T47D (cell line): ENCODE measurements around the gene STIM2.
"Not testable (repeated sequence)": the region's sequence is repeated elsewhere in the genome, so short reads cannot be mapped to it uniquely, and the experiment has no call there.

Source experiments
- DNase-seq, 2 experiments: peaks; one replicate each; pipeline versions ENCODE4 v3.0.0 to v3.0.0-alpha.2; 2011 to 2012; ENCODE audit warnings: low read depth in 1 of 2, low spot score in 1 of 2
- JUND ChIP-seq: IDR thresholded peaks from 2 replicates; pipeline ENCODE4 v1.6.1; 2012; ENCODE audit warnings: low read depth
- in situ Hi-C: cut with HindIII; loops from 2 replicates; pipeline ENCODE4 v1.10.0; 2016; ENCODE audit warnings: low sequenced_read_pairs, low pct_unique_long_range_greater_than_20kb

The STIM2 gene

DNA sequence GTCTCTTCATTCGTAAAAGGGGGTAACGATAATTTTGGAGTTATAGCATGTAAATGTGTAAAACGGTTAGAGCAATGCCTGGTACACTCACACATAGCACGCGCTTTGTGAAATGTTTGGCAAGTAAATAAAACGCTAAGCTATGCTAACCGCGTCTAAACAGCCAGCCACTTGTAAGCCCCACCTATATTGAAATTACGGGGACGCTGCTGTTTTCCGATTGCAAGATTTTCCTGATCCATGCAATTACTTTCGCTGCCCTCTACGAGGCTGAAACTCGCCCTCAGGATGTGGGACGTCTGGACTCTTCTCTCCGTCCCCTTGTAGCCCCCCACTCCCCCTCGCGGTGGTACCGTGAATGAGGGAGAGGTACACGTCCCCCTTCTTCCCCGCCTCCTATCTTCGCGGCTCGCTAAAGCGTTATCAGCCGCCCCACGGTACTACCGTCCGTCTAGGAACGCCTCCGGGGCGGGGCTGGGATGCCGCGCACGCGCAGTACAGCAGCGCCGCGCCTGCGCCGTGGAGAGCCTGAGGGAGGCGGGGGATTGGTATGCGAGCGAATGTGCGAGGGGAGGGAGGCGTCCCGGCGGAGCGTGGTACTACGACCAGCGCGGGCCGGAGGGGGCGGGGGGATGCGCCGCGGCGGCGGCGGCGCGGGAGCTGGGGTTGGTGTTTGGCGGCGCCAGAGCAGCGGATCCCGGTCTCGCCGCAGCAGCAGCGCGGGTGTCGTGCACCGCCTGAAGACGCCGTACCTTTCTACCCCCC, at the start of gene STIM2:
Gene STIM2 (plus strand): TSS at position 685 of the 765 bp plus-strand sequence.
- peak; percentile 43 to 94 for DNase-seq
- no peak for TF ChIP-seq JUND
- in situ Hi-C loops = no loop called here

DNA sequence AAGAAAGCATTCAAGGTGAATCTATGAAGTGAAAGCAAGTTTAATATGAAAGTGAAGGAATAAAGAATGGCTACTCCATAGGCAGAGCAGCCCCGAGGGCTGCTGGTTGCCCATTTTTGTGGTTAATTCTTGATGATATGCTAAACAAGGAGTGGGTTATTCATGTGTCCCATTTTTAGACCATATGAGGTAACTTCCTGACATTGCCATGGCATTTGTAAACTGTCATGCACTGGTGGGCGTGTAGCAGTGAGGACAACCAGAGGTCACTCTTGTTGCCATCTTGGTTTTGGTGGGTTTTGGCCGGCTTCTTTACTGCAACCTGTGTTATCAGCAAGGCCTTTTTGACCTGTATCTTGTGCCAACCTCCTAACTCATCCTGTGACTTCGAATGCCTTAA, 49.1 kb upstream of the STIM2 start:
- DNase-seq, in situ Hi-C loops: not testable (repeated sequence)

DNA sequence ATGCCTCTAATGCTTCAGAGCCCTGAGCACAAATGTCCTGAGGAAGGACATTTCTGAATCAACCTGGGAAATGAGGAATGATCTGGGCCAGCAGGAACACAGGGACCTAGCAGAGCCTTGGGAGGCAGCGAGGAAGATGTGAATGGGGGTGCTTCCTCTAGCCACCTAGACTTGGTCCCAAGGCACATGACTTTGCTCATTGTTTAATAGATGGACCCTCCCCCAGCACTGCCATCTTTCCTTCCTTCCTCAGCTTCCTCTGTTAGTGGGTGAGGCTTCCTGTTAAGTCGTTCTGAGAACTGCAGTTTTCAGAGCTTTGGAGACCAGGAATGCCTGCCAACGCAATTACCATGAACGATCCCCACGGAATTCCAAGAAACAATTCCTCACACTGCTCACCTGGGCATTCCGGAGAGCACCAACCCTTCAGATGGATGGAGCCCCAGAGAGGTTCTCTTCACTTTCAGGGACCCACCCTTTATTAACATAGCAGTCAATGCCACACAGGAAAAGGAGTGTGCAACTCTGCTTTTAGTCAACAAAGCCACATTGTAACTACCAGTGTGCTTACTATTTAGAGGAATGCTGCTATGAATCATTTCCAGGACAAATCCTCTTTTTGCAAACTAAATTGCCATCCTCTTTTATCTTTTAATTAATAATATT, 48.5 kb upstream of the STIM2 start:
- no peak for TF ChIP-seq JUND
- DNase-seq = no peak
- in situ Hi-C loops = no loop called here

DNA sequence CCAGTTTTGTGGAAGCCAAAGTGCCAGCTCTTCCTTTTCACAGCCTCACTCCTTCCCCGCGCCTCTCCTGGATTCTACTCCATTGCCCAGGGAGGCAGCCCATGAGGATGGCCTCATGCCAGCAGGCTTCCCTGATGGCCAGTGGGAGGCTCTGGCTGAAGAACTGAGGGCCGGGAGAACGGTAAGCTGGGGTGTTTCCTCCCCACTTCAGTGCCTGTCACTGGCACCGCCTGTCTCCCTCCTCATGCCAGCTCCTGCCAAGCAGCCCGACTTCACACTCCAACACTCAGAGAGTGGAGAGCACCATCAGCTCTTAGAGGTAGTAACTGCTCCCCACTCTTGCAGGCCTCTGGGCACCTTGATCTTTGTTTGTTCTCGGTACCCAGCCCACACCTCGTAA, 46.9 kb upstream of the STIM2 start:
- no peak for TF ChIP-seq JUND
- in situ Hi-C loops = no loop called here
- no peak for DNase-seq

DNA sequence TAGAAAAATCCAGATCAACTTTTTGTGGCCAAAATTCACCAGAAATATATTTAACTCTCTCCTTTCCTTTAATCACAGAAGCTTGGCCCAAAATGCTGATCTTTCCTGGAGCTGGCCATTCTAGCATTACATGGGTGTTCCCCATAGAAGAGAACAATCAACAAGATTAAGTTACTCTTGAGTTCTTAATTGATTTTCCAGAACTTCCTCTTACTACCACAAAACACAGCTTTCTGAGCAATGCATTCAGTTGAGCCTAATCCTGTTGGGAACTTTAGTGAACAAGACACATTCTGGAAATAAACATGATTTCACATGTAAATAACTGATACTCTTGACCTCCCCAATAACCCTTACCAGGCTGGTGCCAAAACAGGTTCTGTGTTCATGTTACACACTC, 45.4 kb upstream of the STIM2 start:
- TF ChIP-seq JUND = no peak
- no peak for DNase-seq
- in situ Hi-C loops = no loop called here

DNA sequence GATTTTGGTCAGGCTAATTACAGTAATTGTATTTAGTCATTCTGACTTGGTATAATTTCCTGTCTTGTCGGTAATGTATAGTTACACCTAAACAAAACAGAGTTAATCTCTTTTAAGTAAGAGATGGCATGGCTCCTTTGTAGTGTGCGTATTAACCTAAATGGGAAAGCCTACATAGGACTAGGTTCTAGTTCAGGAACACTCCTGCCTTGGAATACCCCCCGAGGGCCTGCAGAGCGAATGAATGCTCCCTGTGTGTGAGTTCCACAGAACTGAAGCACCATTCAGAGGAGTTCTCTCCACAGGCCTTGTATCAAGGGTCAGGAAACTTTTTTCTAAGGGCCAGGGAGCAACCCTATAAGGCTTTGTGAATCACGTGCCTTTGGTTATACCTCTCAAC, 44.9 kb upstream of the STIM2 start:
- in situ Hi-C loops = no loop called here
- no peak for TF ChIP-seq JUND
- no peak for DNase-seq

DNA sequence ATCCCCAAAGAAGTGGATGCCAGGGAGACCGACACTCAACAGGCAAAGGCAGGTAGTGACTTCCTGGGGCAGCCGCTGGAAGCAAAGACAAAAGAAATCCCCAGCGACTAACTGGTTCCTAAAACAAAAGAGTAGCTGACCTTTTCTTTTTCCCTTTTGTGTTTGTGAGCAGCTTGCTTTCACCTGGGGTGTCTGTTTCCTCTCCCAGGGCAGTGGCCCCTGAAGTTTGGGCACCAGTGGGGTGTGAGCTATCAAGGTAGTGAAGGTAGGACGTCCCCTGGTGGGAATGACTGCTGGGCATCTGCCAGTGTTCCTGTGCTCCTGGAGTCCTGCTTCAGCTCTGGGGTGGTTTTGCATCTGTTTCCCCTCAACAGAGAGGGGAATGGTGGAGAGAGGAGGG, 41.6 kb upstream of the STIM2 start:
- TF ChIP-seq JUND = no peak
- in situ Hi-C loops = no loop called here
- DNase-seq = no peak

DNA sequence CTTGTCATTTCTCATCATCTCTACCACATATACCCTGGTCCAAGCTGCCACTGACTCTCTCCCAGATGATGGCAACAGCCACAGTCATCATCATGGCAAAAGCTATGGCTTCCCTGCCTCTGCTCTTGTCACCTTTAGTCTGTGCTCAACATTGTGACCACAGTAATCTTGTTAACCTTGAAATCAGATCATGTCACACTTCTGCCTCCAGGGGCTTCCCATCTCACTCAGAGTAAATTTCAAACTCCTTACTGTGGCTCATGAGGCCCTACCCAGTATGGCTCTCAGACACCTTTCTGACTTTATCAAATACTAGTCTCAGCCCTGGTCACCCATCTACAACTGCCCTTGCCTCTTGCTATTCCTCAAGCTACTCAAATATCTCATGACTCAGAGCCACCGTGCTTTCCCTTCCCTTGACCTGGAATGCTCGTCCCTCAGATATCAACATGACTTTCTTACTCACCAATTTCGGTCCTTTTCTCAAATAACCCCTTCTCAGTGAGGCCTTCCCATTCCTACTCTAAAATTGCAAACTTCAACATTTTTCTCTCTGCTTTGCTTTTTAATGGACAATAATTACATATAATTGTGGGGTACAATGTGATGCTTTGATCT, 41.1 kb upstream of the STIM2 start:
- no peak for TF ChIP-seq JUND
- no peak for DNase-seq
- in situ Hi-C loops = no loop called here

DNA sequence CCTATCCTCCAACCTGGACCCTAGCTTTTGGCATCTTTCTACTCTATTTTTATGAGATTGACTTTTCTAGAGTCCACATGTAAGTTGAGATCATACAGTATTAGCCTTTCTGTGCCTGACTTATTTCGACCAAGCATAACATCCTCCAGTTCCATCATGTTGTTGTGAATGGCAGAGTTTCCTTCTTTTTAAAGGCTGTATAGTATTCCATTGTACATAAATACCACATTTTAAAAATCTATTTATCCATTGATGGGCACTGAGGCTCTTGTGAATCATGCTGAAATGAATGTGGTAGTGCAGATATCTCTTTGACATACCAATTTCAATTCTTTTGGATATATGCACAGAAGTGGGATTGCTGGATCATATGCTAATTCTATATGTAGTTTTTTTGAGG, 40.3 kb upstream of the STIM2 start:
- no peak for DNase-seq
- in situ Hi-C loops = no loop called here
- TF ChIP-seq JUND = no peak

DNA sequence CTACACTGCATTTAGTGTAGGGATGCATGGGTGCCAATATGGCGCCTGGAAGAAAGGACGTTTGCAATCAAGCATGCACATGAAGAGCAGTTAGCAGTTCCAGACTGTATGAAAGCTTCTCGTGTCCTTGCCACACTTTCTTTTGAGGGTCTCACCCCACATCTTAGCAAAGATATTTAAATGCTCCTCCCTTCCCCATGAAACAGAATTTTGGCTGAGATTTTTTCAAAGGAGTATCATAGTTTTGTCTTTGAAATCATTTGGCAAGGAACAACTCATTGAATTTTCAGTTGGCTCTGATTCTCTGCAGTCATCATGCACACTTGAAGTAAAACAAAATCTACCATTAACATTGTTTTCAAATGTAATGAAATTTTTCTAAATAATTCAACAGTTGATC, 39.6 kb upstream of the STIM2 start:
- in situ Hi-C loops = no loop called here
- DNase-seq = no peak
- TF ChIP-seq JUND = no peak

DNA sequence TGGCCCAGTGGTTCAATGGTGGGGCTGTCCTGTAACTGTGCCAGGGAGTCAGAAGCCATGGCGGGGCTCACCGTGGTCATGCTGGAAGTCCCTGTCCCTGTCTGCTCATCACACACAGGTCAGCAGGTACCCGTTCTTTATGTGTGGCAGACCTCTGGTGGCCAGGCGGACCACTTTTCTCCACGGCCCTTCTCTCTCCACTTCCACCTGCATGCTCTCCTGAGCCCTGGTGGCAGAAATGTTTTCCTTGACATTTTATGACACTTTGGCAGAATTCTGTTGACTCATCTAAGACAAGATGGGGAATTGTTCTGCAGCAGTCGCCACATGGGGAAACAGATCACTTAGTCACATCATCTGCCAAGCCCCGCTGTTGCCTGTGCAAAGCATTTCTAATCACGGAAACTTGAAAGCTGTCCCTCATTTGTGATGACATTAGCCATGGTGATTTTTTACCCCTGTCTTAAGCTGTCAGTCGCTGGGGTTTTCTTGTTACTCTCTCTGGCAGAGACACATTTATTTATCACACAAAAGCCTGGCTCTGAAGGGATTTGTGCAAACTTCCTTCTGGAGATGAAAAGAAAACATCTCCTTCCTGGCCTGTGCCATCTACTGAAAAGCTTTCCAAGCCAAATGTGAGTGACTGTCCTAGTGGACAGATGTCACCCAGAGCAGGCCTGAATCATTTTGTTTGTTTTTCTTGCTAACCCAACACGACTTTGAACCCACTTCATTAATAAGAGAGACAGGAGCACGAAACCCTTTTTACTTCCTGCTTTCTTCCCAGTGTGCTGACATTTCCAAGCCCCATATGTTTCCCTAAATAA, 38.8 kb upstream of the STIM2 start:
- TF ChIP-seq JUND = no peak
- in situ Hi-C loops = no loop called here
- DNase-seq = no peak

DNA sequence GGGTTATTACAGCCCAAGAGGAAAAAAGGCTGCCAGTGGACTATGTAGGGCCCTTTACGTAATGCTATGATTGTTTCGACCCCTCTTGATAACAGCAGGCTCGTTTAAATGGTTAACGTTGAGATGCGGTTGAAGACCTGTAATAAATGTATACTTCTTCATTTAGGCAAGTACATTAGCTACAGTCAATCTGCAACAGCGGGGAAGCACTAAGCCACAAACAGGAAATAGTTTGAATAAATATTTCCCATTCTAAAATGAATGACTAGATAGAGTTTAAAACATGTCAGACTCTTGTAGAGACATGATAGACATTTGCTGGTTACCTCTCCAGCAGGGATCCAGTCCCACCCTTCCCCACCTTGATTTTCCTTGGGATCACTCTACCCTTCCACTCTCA, 38.1 kb upstream of the STIM2 start:
- in situ Hi-C loops = no loop called here
- no peak for TF ChIP-seq JUND
- no peak for DNase-seq

DNA sequence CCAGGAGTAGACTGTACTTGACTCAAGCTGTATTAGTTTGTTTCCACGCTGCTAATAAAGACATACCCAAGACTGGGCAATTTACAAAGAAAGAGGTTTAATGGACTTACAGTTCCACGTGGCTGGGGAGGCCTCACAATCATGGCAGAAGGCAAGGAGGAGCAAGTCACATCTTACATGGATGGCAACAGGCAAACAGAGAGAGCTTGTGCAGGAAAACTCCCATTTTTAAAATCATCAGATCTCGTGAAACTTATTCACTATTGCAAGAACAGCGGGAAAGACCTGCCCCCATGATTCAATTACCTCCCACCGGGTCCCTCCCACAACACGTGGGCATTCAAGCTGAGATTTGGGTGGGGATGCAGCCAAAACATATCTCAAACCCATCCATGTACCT, 37.7 kb upstream of the STIM2 start:
- in situ Hi-C loops, DNase-seq: not testable (repeated sequence)
